ENCODE measurements around the gene LSMEM2.

- TF ChIP-seq POLR2AphosphoS5 (IDR thresholded peaks at IDR 0.05) (no peak), POLR2A (IDR thresholded peaks at IDR 0.05) (no peak), EP300 (IDR thresholded peaks at IDR 0.05) (no peak)
- TF ChIP-seq, protein P1, sequence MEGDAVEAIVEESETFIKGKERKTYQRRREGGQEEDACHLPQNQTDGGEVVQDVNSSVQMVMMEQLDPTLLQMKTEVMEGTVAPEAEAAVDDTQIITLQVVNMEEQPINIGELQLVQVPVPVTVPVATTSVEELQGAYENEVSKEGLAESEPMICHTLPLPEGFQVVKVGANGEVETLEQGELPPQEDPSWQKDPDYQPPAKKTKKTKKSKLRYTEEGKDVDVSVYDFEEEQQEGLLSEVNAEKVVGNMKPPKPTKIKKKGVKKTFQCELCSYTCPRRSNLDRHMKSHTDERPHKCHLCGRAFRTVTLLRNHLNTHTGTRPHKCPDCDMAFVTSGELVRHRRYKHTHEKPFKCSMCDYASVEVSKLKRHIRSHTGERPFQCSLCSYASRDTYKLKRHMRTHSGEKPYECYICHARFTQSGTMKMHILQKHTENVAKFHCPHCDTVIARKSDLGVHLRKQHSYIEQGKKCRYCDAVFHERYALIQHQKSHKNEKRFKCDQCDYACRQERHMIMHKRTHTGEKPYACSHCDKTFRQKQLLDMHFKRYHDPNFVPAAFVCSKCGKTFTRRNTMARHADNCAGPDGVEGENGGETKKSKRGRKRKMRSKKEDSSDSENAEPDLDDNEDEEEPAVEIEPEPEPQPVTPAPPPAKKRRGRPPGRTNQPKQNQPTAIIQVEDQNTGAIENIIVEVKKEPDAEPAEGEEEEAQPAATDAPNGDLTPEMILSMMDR (IDR thresholded peaks at IDR 0.05), result no peak
Observed at GRCh38 chr3:50232303-50232702, 46.6 kb upstream of the LSMEM2 start.
